ENCODE measurements around the gene KNDC1.

DNA sequence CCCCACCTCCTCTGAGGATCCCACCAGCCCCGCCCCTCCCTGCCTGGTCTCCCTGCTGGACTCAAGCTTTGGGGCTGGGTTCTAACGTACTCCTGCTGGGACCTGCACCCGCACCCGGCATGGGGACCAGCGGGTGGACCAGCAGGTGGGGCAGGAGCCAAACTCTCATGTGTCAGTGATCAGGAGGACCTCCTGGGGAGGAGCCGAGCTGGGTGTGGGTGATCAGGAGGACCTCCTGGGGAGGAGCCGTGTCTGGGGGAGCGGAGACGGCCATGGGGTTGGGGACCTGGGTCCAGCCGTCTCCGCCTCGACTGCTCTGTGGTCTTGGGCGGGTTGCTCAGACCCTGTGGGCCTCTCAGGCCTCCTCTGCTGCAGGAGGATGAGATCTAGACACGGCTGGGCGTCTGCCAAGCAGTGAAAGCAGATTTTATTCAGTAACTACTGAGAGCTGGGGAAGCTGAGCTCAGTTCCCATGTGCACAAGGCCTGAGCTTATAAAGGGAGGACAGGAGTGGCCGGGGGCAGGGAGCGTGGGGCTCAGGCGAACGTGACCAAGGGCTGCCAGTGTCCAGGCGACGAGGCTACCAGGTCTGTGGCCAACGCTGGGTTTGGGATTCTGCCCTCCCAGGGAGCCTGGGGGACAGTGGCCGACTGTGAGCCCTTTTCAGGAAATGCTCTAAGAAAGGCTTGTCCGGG is 36.3 kb downstream of the KNDC1 start:
- TF ChIP-seq, protein P1, sequence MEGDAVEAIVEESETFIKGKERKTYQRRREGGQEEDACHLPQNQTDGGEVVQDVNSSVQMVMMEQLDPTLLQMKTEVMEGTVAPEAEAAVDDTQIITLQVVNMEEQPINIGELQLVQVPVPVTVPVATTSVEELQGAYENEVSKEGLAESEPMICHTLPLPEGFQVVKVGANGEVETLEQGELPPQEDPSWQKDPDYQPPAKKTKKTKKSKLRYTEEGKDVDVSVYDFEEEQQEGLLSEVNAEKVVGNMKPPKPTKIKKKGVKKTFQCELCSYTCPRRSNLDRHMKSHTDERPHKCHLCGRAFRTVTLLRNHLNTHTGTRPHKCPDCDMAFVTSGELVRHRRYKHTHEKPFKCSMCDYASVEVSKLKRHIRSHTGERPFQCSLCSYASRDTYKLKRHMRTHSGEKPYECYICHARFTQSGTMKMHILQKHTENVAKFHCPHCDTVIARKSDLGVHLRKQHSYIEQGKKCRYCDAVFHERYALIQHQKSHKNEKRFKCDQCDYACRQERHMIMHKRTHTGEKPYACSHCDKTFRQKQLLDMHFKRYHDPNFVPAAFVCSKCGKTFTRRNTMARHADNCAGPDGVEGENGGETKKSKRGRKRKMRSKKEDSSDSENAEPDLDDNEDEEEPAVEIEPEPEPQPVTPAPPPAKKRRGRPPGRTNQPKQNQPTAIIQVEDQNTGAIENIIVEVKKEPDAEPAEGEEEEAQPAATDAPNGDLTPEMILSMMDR (IDR thresholded peaks at IDR 0.05), result no peak
- TF ChIP-seq POLR2A (IDR thresholded peaks at IDR 0.05), result no peak

Measured in Peyer's patch (tissue), 4 donors.